Measurements from ENCODE around the gene BRINP3. TPM values are rescaled to one million over a fixed set of nuclear protein-coding genes. Genes with fewer than 3 reads are reported as not detected.
A peak's percentile ranks its signal among the peaks of the same experiment; 100 is the strongest.

The BRINP3 gene
- total and polyA plus RNA-seq, 2 of the 13 experiments (the other 11 are each of a cell fraction or from before 2014, with no cell fraction given), result not detected

DNA sequence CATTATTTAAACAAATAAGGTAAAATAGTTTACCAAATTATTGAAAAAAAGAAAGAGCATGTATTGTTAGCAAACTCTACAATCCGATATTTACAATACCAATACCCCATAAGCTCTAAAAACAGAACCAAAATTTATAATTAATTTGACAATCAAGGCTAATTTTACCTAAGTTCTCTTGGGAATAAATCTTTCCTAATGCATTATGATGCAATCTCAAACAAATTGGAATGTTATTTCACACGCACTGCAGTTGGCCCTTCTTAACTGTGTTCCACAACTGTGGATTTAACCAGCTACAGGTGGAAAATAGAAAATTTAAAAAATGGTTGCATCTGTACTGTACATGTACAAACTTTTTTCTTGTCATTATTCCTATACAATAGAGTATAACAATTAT lies 300.1 kb downstream of the BRINP3 start:
- no peaks in the 10 kb centered on the region for H3K9me3 ChIP-seq (ENCODE audit: low read length)
- no peak overlapping the region for H3K4me2 ChIP-seq (ENCODE audit: low read depth, low read length)
- no peak overlapping the region for H3K4me3 ChIP-seq (replicated peaks in 1 of 3; ENCODE audit: insufficient read depth in 1 of 3, low read depth in 2 of 3, low read length in 3 of 3)
- H3K4me1 ChIP-seq (ENCODE audit: insufficient read depth, low read length), result no peaks in the 10 kb centered on the region
- no TSS peak for BruUV-seq (replicated peaks)
- H3K27ac ChIP-seq (ENCODE audit: extremely low read length, insufficient read depth, low read length), result no peak overlapping the region
- H3K27me3 ChIP-seq (ENCODE audit: control insufficient read depth in 1 of 2, insufficient read depth in 2 of 2, low read length in 2 of 2), result no peaks in the 10 kb centered on the region
- H4K20me1 ChIP-seq (ENCODE audit: insufficient read depth, low read length), result no peaks in the 10 kb centered on the region
- no peaks in the 10 kb centered on the region for H3K79me2 ChIP-seq (ENCODE audit: insufficient read depth, low read length)
- TF ChIP-seq CEBPB (IDR thresholded peaks at IDR 0.05; ENCODE audit: borderline replicate concordance, low read depth, low read length), result peak; percentile 45; the same call in 1 of the 2 replicates
- no peak for TF ChIP-seq ZNF747 (CRISPR knock-in tag; IDR thresholded peaks at IDR 0.05; ENCODE audit: borderline replicate concordance)
- intact Hi-C loops (cut with micrococcal nuclease; ENCODE audit: unreplicated experiment), result no loop called here
- CTCF ChIA-PET (ENCODE audit: low intra/inter-chr PET ratio, low total read pairs), result no interaction called here
- DNase-seq (ENCODE audit: low spot score) (no peak), ATAC-seq (no peak), FAIRE-seq (no peak)
- POLR2A ChIA-PET, result no interaction called here
- H2AFZ ChIP-seq (ENCODE audit: low read length), result no peak overlapping the region
- in situ Hi-C loops (cut with HindIII; ENCODE audit: extremely low pct_ligation_motif_present, low pct_unique_long_range_greater_than_20kb), result no loop called here
- no peak overlapping the region for H3K9ac ChIP-seq (ENCODE audit: insufficient read depth, low read depth, low read length)
- WGBS (ENCODE audit: low lambda C conversion rate), result 35% methylated on average over 2 of the region's 2 CpGs
- no peaks in the 10 kb centered on the region for H3K36me3 ChIP-seq (replicated peaks in 1 of 2; ENCODE audit: control insufficient read depth in 1 of 2, insufficient read depth in 2 of 2, low read length in 2 of 2)

DNA sequence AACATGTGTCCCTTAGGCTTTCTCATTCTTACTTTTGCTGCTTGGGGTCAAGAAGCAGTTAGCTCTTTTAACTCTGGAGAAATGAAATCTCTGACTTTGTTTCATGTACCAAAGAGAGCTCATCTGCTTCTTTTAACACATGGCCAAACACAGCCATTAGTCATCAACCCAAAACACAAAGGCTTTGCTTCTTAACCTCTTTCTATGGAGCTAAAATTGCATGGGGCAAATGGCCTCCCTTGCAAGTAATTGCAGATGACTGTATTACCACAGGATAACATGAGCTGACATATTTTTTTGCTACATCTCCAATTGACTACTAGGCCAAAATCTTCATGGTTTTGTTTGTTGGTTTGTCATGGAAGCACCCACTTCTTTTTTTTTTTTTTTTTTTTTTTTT lies 300.9 kb downstream of the BRINP3 start:
- in situ Hi-C loops (cut with HindIII; ENCODE audit: extremely low pct_ligation_motif_present, low pct_unique_long_range_greater_than_20kb) (no loop called here), intact Hi-C loops (cut with micrococcal nuclease; ENCODE audit: unreplicated experiment) (no loop called here)
- H3K9ac ChIP-seq (ENCODE audit: insufficient read depth, low read depth, low read length), result no peak overlapping the region
- no peaks in the 10 kb centered on the region for H3K27me3 ChIP-seq (ENCODE audit: control insufficient read depth in 1 of 2, insufficient read depth in 2 of 2, low read length in 2 of 2)
- ChIA-PET POLR2A (no interaction called here), CTCF (ENCODE audit: low intra/inter-chr PET ratio, low total read pairs) (no interaction called here)
- H3K4me2 ChIP-seq (ENCODE audit: low read depth, low read length), result no peak overlapping the region
- no peak overlapping the region for H3K4me3 ChIP-seq (replicated peaks in 1 of 3; ENCODE audit: insufficient read depth in 1 of 3, low read depth in 2 of 3, low read length in 3 of 3)
- H3K79me2 ChIP-seq (ENCODE audit: insufficient read depth, low read length), result no peaks in the 10 kb centered on the region
- H3K4me1 ChIP-seq (ENCODE audit: insufficient read depth, low read length), result no peaks in the 10 kb centered on the region
- H3K27ac ChIP-seq (ENCODE audit: extremely low read length, insufficient read depth, low read length), result no peak overlapping the region
- TF ChIP-seq, protein P1, sequence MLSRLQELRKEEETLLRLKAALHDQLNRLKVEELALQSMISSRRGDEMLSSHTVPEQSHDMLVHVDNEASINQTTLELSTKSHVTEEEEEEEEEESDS (CRISPR knock-in tag; IDR thresholded peaks at IDR 0.05; ENCODE audit: borderline replicate concordance), result no peak
- TF ChIP-seq RAD21 (CRISPR knock-in tag; IDR thresholded peaks at IDR 0.05) (no peak), POGZ (CRISPR knock-in tag; IDR thresholded peaks at IDR 0.05) (no peak), TBX3 (IDR thresholded peaks at IDR 0.05; ENCODE audit: borderline replicate concordance) (no peak)
- FAIRE-seq (no peak), ATAC-seq (no peak), DNase-seq (ENCODE audit: low spot score) (no peak)
- BruUV-seq (replicated peaks), result no TSS peak
- no peaks in the 10 kb centered on the region for H4K20me1 ChIP-seq (ENCODE audit: insufficient read depth, low read length)
- H3K9me3 ChIP-seq (ENCODE audit: low read length), result no peaks in the 10 kb centered on the region
- no peak overlapping the region for H2AFZ ChIP-seq (ENCODE audit: low read length)
- no peaks in the 10 kb centered on the region for H3K36me3 ChIP-seq (replicated peaks in 1 of 2; ENCODE audit: control insufficient read depth in 1 of 2, insufficient read depth in 2 of 2, low read length in 2 of 2)
